T-helper 2 cell treated with Interferon-gamma antibody and Interleukin-4, amounts not matched to agents 100 ng/mL and 5 ng/mL, for 36 hours (primary cell): Measurements from ENCODE around the gene STK24. TPM values are rescaled to one million over a fixed set of nuclear protein-coding genes. Genes with fewer than 3 reads are reported as not detected.

Experiments
- intact Hi-C: fragments of 100-400 bp; cut with micrococcal nuclease; formaldehyde crosslinking; loops from one replicate; pipeline ENCODE4 v1.15.1; 2023
- total RNA-seq: library from RNA; stranded (reverse); gene quantifications from 2 replicates; pipeline ENCODE4 v1.2.3, GENCODE V29; 2022

STK24 gene
- total RNA-seq, 1 donor from 2014 or later = 139 TPM

GRCh38 chr13:98493042-98493712 is 83.7 kb downstream of the STK24 start:
- intact Hi-C loops = no loop called here

GRCh38 chr13:98492335-98493041 is 84.4 kb downstream of the STK24 start:
- intact Hi-C loops = no loop called here

DNA sequence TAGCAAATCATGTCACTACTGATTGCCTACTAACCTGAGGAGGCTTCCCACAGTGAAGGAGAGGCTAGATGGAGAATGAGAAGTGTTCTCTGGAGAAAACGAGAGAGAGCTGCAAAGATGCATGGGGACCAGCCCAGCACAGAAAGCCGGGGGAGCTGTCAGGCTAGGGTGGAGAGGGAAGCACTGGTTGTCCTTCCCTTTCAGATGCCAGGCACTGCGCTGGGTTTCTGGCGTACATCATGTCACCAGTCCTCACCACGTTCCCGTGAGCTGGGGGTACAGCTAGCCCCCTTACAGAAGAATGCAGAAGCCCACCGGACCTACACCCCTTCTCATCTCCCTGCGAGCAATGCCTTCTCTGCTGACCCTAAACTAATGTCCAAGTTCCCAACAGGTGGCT is 86.0 kb downstream of the STK24 start:
- intact Hi-C loops = no loop called here

GRCh38 chr13:98490195-98490836 is 86.6 kb downstream of the STK24 start:
- intact Hi-C loops = no loop called here

DNA sequence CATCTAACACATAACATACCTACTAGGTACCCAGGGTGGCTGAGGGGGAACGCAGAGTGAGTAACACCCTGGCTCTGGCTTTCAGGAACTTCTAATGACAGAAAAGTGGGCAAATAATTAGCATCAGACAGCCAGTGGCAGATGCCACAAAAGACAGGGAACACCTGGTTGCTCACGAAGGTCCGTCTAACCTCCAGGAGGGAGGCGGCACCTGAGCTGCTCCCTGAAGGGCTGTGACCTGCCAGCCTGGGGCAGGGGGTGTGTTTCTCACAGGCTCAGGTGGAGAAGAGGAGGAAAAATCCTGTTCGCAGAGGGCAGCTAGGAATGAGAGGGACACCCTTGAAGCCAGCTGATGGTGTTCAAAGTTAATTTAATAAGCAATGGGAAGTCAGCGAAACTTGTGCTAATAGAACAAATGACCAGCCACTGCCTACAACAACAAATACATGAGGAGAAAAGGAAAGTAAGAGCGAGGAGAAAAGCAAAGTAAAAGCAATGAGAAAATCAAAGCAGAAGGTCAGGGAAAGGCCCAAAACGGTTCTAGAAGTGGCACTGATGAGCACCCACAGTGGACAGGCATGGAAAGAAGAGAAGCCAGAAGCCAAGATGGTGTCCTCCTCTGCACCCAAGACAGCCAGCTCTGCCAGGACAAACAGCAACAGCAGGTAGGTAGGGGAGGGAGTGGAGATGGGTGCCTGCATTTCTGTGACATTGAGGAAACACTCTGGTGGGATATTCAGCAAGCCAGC is 87.3 kb downstream of the STK24 start:
- intact Hi-C loops = no loop called here

- intact Hi-C loops = no loop called here
These were observed 88.2 kb downstream of the STK24 start for GRCh38 chr13:98488736-98489135.

- intact Hi-C loops = no loop called here
These were observed 89.4 kb downstream of the STK24 start for GRCh38 chr13:98487522-98487921.

DNA sequence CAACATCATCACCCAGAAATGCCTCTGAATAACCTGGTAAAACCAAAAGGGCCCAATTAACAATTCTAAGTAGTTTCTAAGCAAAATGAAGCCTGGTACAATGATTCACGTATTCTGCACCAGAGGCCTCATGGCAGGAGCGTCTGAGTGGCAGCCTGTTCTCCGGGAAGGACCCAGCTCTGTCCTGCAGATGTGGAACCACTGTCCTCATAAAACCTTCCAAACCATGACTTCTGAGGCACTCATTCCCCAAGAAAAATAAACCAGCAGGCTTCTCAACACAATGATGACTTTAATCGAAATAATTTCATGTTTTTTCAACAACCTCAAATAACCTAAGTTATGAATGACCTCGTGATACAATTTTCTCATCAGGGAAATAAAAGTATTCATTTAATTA is 89.9 kb downstream of the STK24 start:
- intact Hi-C loops = no loop called here

DNA sequence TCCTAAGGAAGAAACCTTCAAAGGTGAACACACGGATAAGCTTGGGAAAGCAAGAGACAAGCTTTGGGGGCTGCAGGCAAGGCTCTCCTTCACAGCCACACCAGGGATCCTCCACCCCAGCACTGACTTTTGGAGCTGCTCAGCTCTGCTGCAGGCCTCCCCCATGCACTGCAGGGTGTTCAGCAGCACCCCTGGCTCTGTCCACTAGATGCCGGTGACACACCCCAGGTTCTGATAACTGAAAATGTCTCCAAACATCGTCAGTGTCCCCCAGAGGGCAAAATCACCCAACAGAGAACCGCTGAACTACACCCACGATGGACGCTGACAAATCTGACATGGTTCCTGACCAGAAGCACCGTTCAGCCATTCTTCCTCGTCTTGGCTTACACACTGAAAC is 90.5 kb downstream of the STK24 start:
- intact Hi-C loops = no loop called here

- intact Hi-C loops = loop anchor here (1.0 kb wide), 1 partner anchor 9 kb away; no protein-coding TSS in a partner anchor
These were observed 91.3 kb downstream of the STK24 start for GRCh38 chr13:98485561-98485960.

- intact Hi-C loops = loop anchor here (1.0 kb wide), 1 partner anchor 8 kb away; no protein-coding TSS in a partner anchor
These were observed 92.4 kb downstream of the STK24 start for GRCh38 chr13:98484289-98485219.

GRCh38 chr13:98483601-98484288 is 93.2 kb downstream of the STK24 start:
- intact Hi-C loops = no loop called here

DNA sequence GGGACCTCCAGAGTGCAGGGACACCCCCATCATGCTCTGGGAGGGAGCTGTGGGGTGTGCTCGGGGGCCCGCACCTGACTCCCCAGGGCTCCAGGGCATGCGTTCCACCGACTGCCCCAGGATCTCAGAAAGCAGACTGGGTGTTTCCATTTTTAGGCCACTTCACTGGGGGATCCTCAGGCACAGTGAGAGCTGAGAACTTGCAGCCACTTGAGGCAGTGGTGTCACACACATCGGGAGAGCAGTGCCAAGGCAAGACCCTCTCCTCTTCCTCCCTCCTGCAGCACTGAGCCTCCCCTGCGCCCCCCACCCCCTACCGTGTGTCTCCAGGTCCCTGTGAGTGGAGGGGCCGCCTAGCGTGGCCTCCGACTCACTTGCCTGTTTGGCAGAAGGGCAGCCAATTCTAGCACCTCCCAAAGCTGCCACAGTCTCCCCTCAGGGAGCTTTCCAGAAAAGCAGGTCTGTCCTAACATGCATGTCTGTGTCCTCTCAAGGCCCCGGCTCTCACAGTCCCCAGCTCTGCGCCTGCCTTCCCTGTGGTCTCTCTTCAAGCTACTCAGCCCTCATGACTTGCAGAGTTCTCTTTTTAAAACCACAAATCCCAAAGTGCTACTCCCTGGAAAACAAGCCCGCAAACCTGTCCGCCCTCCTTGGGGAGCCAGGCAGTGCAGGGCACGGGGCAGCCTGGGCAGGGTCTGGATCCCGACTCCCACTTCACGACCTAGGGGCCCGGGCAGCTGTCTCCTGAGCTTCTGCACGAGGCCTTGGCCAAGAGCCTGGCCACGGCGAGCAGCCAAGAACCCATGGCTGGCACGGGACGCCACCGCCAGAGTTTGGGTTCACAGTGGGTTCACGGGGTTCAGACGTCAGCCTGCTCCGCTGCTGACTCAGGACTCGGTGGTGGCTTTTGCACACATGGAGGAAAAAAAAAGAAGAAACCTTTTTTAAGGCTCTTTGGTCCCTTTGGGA is 94.1 kb downstream of the STK24 start:
- intact Hi-C loops = no loop called here

DNA sequence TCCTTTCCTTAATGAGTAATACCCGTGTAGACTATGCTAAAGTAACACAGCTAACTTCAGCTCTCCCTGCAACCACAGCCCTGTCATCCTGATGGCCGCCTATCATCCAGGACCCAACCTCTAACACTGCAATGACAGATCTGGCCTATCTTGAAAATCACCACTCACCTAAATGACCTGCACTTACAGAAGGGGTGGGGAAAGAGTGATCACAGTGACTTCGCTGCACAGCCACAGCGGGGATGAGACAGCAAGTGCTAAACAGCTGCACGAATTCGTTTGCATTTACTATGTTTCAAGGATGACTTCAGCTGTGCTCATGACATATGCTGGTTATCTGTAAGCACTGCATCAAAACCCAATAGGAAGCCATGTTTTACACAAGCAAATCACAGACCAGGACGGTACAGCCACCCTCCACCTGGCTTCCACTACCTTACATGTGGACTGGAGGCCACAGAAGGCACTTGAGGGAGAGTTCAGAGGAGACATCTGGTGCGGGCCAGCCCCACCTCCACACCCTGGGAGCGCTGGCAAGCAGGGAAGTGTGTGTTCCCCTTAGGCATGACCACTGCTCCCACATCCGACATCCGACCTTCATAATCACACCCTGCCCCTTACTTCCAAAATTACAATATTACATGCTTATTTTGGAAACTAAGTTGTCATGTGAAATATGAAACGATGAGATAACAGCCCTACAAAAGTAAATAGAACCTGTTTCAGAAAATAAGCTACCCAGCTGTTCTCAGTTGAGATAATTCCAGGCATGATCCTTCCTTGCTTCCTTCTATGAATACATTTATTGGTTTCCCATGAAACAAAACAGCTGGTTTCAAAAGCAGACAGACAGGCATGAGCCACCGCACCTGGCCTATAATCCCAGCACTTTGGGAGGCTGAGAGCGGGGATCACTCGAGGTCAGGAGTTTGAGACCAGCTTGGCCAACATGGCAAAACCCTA is 95.7 kb downstream of the STK24 start:
- intact Hi-C loops = no loop called here

DNA sequence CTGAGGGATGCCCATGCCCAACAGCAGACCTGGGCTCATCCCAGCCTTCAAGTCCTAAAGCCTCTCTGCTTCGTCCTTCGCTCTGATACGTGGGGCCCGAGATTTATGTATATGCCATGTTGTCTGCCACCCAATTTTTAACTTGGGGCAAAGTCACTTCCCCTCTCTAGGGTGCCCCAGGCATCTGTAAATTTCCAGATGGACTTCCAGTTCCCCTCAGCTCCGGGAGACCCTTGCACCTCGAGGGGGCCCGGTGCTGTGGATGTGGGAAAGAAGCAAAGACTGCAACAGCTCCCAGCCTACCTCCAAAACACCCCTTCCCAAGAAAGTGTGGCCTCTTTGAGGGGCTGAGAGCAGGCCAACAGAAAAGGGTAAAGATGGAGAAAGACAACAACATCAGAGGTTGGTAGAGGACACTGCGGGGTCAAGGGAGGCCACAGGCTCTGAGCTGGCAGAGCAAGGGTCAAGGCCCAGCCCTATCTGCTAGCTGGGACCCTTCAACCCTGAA is 97.4 kb downstream of the STK24 start:
- intact Hi-C loops = loop anchor here (5.0 to 10.0 kb wide), 3 partner anchors 502 to 1265 kb away; no protein-coding TSS in a partner anchor

DNA sequence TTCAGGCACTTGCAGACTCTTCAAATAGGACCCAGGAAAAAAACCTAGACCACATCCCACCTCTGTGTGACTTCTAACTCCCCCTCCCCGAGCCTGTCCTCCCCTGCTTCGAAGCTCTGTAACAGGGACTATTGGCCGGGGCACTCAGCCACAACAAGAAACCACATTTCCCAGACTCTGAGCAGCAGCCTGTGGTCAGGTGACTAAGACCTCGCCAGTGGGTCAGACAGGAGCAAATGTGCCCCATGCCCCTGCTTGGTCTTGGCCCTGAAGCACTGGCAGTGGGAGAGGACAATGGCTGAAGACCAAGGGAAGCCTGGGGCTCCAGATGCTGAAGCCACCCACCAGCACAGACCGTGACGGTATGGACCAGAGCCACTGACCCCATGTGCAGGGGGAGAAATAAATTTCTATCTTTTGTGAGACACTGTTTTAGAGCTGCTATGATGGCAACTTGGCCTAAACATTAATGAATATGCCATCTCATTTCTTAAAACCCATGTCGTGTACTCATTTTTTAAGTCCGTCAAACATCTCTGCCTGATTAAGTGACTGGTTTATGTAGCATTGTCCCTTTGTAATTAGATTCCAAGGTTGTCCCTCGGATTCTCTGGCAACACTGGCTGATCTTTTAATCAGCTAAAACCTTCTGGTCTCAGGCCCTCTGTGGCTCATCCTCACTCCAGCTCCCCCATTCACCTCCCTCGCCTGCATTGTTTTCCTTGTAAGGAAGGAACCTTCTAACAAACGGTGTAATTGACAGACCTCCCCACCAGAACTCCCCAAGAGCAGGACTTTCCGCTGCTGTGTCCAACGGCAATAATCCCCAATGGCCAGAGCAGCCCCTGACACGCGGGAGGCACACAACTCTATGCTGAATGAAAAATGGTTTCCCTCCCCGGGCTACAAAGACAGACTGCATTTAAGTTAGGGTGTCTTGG is 98.4 kb downstream of the STK24 start:
- intact Hi-C loops = loop anchor here (5.0 to 10.0 kb wide), 3 partner anchors 501 to 1264 kb away; no protein-coding TSS in a partner anchor
